NCI-H1092 (cell line): ENCODE data around the gene MYBL2.
"Not testable (repeated sequence)": the region's sequence is repeated elsewhere in the genome, so short reads cannot be mapped to it uniquely, and the experiment has no call there.

Experiments used
- DNase-seq: peaks from one replicate; lab custom pipeline; 2025; lab: John Stamatoyannopoulos, UW

MYBL2 gene

DNA sequence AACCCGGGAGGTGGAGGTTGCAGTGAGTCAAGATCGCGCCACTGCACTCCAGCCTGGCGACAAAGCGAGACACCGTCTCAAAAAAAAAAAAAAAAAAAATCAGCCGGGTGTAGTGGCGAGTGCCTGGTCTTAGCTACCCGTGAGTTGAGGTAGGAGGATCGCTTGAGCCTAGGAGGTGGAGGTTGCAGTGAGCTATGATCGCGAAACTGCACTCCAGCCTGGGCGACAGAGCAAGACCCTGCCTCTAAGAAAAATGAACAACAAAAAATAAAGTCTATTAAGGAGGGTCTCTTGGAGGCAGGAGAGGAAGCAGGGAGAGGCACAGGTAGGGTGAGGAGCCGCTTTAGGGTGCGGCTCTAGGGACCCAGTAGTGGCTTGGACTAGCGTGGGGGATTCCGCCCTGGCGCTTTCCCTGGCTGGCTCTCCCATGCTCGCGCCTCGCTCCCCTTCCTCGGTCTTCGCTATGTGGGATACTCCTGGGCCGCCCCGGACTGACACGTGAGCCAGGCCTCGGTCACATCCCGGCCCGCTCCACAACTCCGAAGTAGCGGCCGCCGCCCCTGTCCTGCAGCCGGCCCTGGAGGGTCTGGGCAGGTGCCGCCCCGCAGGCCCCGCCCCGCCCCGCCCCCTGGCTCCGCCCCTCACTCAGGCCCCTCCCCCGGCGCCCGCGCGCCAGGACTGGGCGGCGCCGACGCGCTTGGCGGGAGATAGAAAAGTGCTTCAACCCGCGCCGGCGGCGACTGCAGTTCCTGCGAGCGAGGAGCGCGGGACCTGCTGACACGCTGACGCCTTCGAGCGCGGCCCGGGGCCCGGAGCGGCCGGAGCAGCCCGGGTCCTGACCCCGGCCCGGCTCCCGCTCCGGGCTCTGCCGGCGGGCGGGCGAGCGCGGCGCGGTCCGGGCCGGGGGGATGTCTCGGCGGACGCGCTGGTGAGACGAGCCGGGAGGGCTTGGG, at the start of gene MYBL2:
Gene MYBL2 (plus strand): TSS at position 739 of the 953 bp plus-strand sequence. CDS start 170 bp downstream, at position 909.
- DNase-seq: peak; percentile 58

DNA sequence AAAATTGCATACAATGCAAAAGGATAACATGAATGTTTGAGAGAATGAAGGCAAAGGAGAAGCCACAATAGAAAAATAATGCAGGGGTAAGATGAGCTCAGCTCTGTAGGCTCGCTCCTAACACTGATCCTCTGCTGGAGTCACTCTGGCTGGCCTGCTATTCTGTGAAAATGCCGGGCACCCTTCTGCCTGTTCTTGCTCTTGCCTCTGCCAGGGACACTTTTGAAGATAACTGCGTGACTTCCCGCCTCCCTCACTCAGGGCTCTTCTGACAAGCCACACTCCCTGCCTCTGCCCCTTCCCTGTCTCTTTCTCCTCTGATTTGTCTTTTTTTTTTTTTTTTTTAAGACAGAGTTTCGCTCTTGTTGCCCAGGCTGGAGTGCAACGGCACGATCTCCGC, 35.3 kb upstream of the MYBL2 start:
- DNase-seq: no peak

DNA sequence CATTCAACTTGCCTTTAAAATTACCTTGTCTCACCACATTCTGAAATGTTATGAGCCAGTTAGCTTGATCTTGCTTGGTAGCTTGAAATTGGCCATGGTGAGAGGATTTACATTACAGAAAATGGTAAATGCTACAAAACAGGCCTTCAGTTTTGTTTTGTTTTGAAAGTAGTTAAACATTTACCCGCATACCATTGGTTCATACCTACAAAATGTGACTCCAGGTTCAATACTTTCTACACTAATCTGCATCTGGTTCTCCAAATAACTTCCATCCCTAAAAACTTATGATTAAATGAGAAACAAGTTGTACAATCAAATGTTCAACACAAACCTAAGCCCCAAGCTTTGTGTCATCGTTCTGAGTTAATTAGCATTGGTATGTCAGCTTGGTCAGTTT, 30.5 kb upstream of the MYBL2 start:
- no peak for DNase-seq

DNA sequence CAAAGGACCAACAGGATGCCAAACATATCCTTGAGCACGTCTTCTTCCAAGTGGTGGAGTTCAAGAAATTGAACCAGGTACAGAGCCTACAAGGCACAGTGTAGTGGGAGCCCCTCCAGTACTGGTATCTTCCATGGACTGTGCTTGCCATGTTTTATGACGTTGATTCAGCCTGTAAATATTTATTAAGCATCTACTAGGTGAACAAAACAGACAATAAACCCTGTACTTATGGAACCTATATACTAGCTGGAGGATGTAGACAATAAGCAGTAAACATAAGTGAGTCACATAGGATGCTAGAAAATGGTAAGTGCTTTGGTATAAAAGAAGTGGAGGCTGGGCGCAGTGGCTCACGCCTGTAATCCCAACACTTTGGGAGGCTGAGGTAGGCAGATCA, 24.4 kb upstream of the MYBL2 start:
- no peak for DNase-seq

DNA sequence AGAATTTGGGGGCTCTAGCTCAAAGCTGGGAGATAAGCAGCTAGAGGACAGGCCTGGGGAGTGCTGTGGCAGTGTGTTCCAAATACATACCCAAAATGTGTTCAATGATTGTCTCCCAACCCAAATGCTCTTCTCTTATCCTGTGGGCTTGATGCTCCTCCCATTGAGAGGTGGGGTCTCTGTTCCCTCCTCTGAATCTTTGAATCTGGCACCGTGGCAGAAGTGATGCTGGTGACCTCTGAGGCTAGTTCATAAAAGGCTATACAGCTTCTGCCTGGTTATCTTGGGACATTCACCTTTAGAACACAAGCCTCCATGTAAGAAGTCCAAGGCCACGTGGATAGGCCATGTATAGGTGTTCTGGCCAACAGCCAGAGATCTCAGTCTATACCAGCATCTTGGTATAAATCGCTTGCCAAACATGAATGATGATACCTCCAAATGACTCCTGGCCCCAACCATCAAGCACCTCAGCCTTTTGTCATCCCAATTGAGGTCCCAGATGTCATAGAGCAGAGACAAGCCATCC, 15.9 kb upstream of the MYBL2 start:
- no peak for DNase-seq

DNA sequence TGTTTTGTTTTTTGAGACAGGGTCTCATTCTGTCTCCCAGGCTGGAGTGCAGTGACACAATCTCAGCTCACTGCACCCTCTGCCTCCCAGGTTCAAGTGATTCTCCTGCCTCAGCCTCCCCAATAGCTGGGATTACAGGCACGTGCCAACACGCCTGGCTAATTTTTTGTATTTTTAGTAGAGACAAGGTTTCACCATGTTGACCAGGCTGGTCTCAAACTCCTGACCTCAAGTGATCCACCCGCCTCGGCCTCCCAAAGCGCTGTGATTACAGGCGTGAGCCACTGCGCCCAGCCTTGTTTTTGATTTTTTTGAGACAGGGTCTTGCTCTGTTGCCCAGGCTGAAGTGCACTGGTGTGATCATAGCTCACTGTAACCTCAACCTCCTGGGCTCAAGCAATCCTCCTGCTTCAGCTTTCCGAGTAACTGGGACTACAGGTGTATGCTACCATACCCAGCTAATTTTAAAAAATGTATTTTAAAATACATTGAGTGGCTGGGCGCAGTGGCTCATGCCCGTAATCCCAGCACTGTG, 15.2 kb upstream of the MYBL2 start:
- not testable (repeated sequence) for DNase-seq

DNA sequence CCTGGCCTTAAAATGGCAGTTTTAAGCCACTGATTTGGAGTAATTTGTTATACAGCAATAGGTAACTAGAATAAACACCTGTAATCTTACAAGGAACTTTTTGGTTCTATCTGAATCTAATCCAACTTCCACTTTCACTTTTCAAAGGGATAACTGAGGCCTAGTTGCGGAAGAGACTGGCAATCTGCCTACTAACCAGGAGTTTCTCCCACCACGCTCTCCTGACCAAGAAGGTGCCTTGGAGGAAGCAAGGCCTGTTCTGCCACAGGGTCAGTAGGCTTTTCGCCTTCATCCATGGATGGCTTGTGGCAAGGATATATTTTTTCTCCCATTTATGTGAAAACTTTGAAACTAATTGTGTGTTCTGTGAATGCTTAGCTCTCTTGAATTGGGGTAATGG, 12.9 kb upstream of the MYBL2 start:
- DNase-seq: no peak

DNA sequence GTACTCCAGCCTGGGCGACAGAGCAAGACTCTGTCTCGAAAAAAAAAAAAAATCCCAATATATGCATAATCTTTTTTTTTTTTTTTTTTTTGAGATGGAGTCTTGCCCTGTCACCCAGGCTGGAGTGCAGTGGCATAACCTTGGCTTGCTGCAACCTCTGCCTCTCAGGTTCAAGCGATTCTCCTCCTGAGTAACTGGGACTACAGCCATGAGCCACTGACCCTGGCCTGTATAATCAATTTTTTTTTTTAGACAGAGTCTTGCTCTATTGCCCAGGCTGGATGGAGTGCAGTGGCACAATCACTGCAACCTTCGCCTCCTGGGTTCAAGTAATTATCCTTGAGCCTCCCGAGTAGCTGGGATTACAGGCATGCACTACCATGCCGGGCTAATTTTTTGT, 11.7 kb upstream of the MYBL2 start:
- not testable (repeated sequence) for DNase-seq

DNA sequence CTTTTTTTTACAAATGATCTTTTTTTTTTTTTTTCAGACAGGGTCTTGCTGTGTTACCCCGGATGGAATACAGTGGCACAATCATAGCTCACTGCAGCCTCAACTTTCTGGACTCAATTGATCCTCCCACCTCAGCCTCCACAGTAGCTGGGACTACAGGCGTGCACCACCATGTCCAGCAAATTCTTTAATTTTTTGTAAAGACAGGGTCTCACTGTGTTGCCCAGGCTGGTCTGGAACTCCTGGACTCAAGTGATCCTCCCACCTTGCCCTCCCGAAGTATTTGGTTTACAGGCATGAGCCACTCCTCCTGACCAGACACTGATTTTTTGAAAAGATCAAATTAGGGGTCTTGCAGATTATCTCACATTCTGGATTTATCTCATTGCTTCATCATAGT, 11.0 kb upstream of the MYBL2 start:
- no peak for DNase-seq

DNA sequence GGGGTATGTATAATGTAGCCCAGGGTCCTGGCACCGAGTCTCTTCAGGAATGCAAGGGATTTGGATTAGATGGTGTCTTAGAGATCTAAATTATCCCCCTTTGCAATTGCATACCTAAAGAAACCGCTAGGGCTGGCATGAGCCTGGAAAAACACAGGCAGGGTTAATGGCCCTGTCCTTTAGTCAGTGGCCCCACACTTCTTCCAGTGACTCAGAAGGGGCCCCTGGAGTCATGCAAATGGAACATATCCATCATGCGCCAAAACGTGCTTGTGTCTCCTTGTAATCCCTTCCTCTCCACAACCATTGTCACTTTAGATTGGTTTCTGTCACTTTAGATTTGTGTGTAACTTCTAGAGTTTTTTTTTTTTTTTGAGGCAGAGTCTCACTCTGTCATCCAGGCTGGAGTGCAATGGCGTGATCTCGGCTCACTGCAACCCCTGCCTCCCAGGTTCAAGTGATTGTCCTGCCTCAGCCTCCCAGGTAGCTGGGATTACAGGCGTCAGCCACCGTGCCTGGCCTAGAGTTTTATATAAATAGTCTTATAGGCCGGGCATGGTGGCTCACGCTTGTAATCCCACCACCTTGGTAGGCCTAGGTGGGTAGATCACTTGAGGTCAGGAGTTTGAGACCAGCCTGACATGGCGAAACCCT, 8.7 kb upstream of the MYBL2 start:
- DNase-seq: no peak

DNA sequence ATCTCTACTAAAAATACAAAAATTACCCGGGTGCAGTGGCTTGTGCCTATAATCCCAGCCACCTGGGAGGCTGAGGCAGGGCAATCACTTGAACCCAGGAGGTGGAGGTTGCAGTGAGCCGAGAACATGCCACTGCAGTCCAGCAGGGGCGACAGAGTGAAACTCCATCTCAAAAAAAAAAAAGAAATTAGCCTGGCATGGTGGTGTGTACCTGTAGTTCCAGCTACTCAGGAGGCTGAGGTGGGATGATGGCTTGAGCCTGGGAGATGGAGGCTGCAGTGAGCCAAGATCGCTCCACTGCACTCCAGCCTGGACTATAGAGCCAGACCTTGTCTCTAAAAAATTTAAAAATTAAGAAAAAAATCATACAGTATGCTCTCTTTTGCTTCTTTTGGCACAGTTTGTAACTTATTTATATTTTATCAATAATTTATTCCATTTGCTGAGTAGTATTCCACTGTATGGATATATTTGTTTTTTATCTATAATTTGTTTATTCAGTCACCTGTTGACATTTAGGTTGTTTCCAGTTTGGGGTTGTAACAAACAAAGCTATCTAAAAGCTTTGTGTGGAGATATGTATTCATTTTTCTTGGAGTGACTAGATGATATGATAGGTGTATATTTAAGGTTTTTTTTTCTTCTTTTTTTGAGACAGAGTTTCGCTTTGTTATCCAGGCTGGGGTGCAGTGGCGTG, 8.0 kb upstream of the MYBL2 start:
- DNase-seq: no peak

DNA sequence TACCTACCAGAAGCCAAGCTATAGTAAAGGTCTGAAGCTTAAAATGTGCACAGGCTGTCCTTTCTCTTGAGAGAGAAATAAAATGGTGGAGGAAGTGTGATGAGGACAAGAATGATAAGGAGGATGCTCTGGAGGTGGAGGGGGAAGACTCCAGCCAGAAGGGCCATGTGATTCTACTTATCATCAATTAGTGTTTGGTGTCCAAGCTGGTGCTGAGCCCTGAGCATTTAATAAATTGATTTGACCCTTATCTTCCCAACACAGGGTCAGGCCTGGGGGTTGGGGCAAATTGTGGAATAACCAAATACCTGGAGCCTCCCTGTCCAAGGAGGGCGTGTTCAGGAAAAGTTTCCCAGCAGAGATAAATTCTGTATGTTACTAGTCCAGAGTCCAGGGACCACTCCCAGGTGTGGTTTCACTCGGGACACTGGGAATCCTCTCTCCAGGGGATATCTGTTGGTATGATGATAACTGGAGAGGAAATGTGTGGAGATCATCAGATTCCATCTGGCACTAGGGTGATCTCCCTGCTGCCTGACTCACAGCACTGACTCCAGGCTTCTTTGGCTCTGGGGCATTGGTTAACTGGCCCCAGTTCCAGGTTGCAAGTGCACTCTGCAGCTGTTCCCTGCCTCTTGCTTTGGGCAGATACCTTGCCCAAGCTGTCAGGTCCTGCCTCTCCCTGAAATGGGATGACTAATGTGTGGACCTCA, 3.8 kb upstream of the MYBL2 start:
- DNase-seq: no peak

DNA sequence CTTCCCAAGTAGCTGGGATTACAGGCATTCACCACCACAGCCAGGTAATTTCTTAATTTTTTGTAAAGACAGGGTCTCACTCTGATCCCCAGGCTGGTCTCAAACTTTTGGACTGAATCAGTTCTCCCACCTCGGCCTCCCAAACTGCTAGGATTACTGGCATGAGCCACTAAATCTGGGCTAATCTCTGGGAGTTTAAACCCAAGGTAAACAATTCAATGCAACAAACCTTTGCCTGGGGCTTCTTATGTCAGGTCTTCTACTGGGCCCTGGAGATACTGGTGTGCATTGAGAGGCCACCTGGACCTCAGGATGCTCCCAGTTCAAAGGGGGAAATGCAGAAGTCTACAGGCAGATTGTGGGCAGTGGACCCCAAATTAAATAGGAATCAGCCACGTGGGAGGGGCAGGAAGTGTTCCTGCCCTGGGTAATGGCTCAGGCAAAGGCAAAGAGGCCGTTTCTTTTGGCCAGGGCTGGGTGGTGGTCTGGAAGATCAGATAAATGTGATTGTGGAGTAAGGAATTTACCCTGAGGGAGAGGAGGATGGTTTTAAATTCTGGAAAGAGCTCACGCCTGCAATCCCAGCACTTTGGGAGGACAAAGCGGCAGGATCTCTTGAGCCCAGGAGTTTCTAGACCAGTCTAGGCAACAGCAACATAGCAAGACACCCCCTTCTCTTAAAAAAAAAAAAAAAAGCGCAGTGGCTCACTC, 1.3 kb upstream of the MYBL2 start:
- no peak for DNase-seq

DNA sequence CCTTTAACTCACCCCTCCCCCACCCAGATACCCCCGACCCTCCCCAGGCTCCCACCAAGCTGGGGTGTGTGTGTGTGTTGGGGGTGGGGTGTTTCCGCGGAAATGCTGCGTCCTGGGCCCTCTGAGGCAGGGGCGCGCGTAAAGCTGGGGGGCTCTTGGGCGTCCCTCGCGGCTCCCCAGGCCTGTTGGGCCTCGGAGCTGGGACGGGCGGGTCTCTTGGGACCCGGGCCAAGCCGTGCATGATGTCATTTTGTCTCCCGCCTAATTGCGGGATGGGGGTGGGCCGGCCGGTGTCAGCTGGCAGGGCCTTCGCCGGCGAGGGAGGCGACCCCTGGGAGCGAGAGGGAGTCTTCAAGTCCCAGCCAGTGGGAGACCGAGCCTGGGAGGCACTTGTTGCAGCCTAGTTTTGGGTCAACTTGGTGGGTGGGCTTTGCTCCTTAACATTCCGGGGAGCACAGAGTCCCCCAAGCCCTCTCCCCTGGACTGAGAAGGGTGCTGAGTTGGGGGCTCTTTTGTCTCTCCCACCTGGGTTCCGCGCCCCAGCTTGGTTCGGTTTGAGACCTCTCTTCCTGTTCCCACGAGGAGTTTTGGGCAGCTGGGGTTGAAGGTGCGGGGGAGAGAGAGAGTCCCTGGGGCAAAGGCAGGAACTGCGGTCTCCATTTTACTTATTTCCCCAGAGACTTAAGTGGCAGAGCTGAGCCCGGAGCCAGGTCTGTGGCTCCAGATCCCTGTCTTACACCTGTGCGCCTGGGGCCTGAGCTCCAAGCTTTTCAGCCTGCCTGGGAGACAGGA, 623 bp downstream of the MYBL2 start:
- DNase-seq: no peak

DNA sequence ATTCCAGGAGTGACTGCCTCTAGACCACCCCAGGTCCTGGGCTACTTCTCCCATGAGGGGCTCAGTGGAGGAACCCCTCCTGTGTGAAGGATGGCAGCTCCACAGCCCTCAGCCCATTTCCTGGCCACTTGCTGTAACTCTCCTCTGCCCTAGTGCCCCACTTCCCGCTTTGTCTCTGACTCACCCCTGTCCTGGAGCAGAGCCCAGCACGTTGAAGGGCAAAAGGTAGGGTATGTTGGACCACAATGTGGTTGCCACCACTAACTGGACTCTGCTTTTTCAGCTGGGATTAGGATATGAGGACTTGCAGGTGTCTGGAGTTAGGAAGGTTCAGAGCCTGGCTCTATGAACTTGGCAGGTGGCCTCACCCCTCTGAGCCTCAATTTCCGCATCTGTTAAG, 2.4 kb downstream of the MYBL2 start:
- no peak for DNase-seq

DNA sequence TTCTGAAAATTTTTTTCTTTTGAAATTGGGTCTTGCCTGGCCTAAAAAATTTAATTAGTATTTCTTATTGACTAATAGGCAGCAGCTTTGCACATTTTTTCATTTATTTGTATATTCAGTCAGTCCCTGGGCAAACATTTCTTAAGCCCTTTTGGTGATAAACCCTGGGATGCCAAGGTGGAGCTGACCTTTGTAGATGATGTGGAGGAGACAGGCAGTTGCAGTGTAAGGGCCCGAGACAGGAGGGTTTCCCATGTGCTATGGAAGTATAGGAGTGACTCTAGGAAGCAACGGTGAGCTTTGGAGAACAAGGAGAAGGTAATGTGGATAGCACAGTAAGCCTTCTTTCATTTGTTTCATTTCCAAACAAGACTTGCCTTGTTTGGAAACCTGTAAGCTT, 3.5 kb downstream of the MYBL2 start:
- DNase-seq: no peak

DNA sequence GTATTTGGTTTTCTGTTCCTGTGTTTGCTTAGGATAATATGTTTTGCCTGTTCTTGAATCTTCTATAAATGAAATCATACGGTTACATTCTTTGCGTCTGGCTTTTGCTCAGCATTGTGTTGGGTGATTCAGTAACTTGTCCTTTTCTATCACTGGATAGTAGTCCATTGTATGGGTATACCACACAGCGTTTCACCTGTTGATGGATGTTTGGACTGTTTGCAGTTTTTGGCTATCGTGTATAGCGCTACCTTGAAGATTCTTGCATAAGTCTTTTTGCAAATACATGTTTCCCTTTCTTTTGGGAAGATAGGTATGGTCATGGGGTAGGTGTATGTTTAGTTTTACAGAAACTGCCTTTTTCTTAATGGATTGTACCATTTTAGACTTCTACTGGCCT, 9.5 kb downstream of the MYBL2 start:
- no peak for DNase-seq

DNA sequence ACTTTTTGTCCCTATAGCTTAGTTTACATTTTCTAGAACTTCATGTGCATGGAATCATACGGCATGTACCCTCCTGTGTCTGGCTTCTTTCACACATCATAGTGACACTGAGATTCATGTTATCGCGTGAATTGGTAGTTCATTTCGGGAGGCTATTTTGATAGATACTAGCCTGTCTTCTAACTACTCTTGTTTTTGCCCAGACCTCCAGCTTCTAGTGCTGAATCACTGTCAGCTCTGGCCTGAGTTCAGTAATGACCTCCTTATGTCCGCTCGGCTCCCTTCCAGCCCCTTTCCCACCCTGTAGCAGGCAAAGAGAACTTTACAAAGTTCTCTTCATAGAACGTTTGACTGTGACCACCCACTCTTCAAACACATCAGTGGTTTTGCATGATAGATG, 14.1 kb downstream of the MYBL2 start:
- DNase-seq: no peak

DNA sequence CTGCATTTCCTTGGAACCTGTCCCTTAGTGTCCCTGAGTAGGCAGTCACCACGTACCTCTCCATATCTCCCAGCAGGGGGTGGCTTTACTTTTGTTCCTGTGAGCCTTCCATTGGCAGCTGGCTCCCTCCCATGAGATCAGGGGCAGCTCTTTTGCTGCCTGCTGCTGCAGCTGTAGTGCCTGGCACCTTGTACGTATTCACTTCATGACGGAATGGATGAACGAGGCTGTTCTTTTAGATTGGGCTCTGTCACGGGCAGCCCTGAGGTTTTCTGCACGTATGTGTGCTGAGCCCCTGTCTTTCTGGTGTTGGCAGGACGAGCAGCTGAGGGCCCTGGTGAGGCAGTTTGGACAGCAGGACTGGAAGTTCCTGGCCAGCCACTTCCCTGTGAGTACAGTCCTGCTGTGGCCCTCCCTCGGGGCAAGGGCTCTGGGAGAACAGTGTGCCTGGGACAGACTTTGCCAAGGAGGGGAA, 14.6 kb downstream of the MYBL2 start:
- peak; percentile 63 for DNase-seq

DNA sequence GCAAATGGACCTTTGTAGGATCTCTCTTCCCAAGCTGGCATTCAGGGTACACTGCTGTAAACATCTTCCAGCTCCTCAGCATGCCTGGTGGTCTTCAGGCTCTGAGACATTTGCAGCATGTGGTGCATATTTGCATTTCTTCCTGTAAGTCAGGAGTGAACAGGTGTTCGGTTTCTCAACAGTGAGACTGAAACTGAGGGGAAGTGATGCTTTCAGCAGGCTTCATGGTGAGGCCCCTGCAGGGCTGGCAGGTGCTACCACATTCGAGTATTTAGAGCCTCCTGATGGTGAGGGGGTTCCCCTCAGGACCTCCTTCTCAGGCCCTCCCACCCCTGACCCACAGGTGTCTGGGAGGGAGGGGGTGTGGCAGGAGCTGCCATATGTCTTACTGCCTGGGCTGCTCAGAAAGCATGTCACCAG, 15.1 kb downstream of the MYBL2 start:
- no peak for DNase-seq
